H1 (cell line): Measurements from ENCODE around the gene UQCC5. TPM values are rescaled to one million over a fixed set of nuclear protein-coding genes. Genes with fewer than 3 reads are reported as not detected.

Source experiments
- CHD7 ChIP-seq: fragments of 300-600 bp; sonication (generic); IDR thresholded peaks from 2 replicates; pipeline ENCODE4 v1.7.1; 2012; ENCODE audit warnings: low read length, moderate library complexity, mild to moderate bottlenecking, inconsistent platforms; ENCODE audit not compliant: insufficient replicate concordance
- SUZ12 ChIP-seq: fragments of 200-600 bp; sonication (generic); IDR thresholded peaks from 2 replicates; pipeline ENCODE4 v1.6.1; 2012; ENCODE audit warnings: mild to moderate bottlenecking, inconsistent platforms, low read length, moderate library complexity, mixed read lengths
- YY1 ChIP-seq: IDR thresholded peaks from 2 replicates; pipeline ENCODE4 v1.6.1; 2011; ENCODE audit warnings: low read depth, mild to moderate bottlenecking, low read length
- polyA plus RNA-seq, 7 experiments: library from polyadenylated mRNA; depleted of rRNA in 3 of 7; stranded (reverse) in 5 of 7; unstranded in 2 of 7; fragments of >200 nt in 5 of 7; fragments of 200-250 nt in 2 of 7; gene quantifications; 1 replicate in 5 of 7; 2 replicates in 1 of 7; 4 replicates in 1 of 7; pipeline versions ENCODE4 v1.2.1 to v1.2.3, GENCODE V29; 2011 to 2013; ENCODE audit warnings: missing spikeins in 2 of 7, mixed read lengths in 2 of 7
- total RNA-seq: library from RNA; stranded (reverse); fragmentation: NEBNext Ultra II Directional; extraction: Animal tissue kit (Norgen Biotek cat#: 25700); gene quantifications from 2 replicates; pipeline ENCODE4 v1.2.1, GENCODE V29; 2021

UQCC5 gene
- total and polyA plus RNA-seq, 2 of the 8 experiments (the other 6 are each of a cell fraction or from before 2014, with no cell fraction given) = 35.0 to 37.7 TPM

- no peak for TF ChIP-seq CHD7
- TF ChIP-seq SUZ12 = no peak
- TF ChIP-seq YY1 = no peak
Measured at GRCh38 chr3:52532517-52532837, 3.9 kb upstream of the UQCC5 start (continued).
